Measurements from ENCODE around the gene PAK6.

GRCh38 chr15:40310993-40311392, 72.1 kb downstream of the PAK6 start:
- TF ChIP-seq ZNF639 (CRISPR knock-in tag; conservative IDR thresholded peaks at IDR 0.05 in 1 of 2, IDR thresholded peaks at IDR 0.05 in 1 of 2), result no peak
- TF ChIP-seq ESRRA (IDR thresholded peaks at IDR 0.05; ENCODE audit: borderline replicate concordance, low read depth), result no peak
- no peak for TF ChIP-seq RAD21 (CRISPR knock-in tag; conservative IDR thresholded peaks at IDR 0.05 in 1 of 2, IDR thresholded peaks at IDR 0.05 in 1 of 2)
- no peak for TF ChIP-seq KLF13 (tag; IDR thresholded peaks at IDR 0.05; ENCODE audit: borderline replicate concordance, low read depth)
- TF ChIP-seq KDM1A (IDR thresholded peaks at IDR 0.05), result no peak
- no peak for TF ChIP-seq RNF219 (CRISPR knock-in tag; IDR thresholded peaks at IDR 0.05)
- TF ChIP-seq GTF3C2 (IDR thresholded peaks at IDR 0.05; ENCODE audit: borderline replicate concordance, extremely low read depth, insufficient read length), result no peak
- TF ChIP-seq CTCF (IDR thresholded peaks at IDR 0.05 in 2 of 3, conservative IDR thresholded peaks at IDR 0.05 in 1 of 3; ENCODE audit: insufficient read depth in 2 of 3, low read depth in 1 of 3, low read length in 3 of 3), result no peak
- TF ChIP-seq UBTF (IDR thresholded peaks at IDR 0.05; ENCODE audit: borderline replicate concordance in 1 of 2, low read depth in 2 of 2, low read length in 2 of 2), result no peak
- TF ChIP-seq CBX5 (IDR thresholded peaks at IDR 0.05; ENCODE audit: borderline replicate concordance, low read depth), result no peak
- TF ChIP-seq KDM4B (IDR thresholded peaks at IDR 0.05; ENCODE audit: borderline replicate concordance in 2 of 2, low read depth in 1 of 2), result no peak

Measured in K562 (cell line).